A673 (cell line): ENCODE measurements around the gene PTPRK. TPM values are rescaled to one million over a fixed set of nuclear protein-coding genes. Genes with fewer than 3 reads are reported as not detected.

Experiments used
- BruUV-seq: library from RNA; stranded (reverse); fragments of 400-500 nt; replicated peaks from 2 replicates; lab custom pipeline; 2021; lab: Mats Ljungman, UMichigan
- CTCF ChIA-PET: fragments of 300-600 bp; sonication (Branson Sonifier 250); formaldehyde crosslinking; loops from one replicate; lab custom pipeline; 2022; ENCODE audit warnings: antibody characterized with exemption; lab: Charles Lee
- POLR2A ChIA-PET: fragments of 300-600 bp; sonication (Branson Sonifier 250); formaldehyde crosslinking; loops from one replicate; lab custom pipeline; 2022; ENCODE audit warnings: antibody characterized with exemption; ENCODE audit not compliant: low non-redundant PET; lab: Charles Lee
- DNase-seq: peaks from one replicate; pipeline ENCODE4 v3.0.0-alpha.2; 2015; ENCODE audit warnings: low spot score
- H3K27ac ChIP-seq: fragments of 200-600 bp; sonication (generic); 2 replicates; pipeline ENCODE4 v1.5.1; 2016; ENCODE audit warnings: mixed run types, low read depth, mild to moderate bottlenecking, mixed read lengths, antibody characterized with exemption, low read length; ENCODE audit not compliant: poor library complexity, severe bottlenecking
- H3K27me3 ChIP-seq: fragments of 200-600 bp; sonication (generic); replicated peaks from 2 replicates; pipeline ENCODE4 v1.6.1; 2017; ENCODE audit warnings: mixed run types, low read depth, mild to moderate bottlenecking, mixed read lengths, antibody characterized with exemption, low read length; ENCODE audit not compliant: insufficient read depth, poor library complexity
- H3K36me3 ChIP-seq: fragments of 200-600 bp; sonication (generic); 2 replicates; pipeline ENCODE4 v1.6.1; 2016; ENCODE audit warnings: mixed run types, mild to moderate bottlenecking, mixed read lengths, antibody characterized with exemption, low read length; ENCODE audit not compliant: insufficient read depth, poor library complexity, severe bottlenecking
- H3K4me1 ChIP-seq: fragments of 200-600 bp; sonication (generic); 2 replicates; pipeline ENCODE4 v1.6.1; 2017; ENCODE audit warnings: mixed run types, mild to moderate bottlenecking, mixed read lengths, antibody characterized with exemption, low read length; ENCODE audit not compliant: insufficient read depth, poor library complexity, severe bottlenecking
- H3K4me3 ChIP-seq: fragments of 200-600 bp; sonication (generic); 2 replicates; pipeline ENCODE4 v1.5.1; 2016; ENCODE audit warnings: low read depth, mixed run types, mild to moderate bottlenecking, mixed read lengths, low read length; ENCODE audit not compliant: poor library complexity, severe bottlenecking
- H3K9me3 ChIP-seq: fragments of 200-600 bp; sonication (generic); 2 replicates; pipeline ENCODE4 v1.6.1; 2016; ENCODE audit warnings: mixed run types, low read depth, mild to moderate bottlenecking, mixed read lengths, antibody characterized with exemption, low read length; ENCODE audit not compliant: poor library complexity, severe bottlenecking
- CTCF ChIP-seq: fragments of 300-800, 200-600 bp; sonication (generic); conservative IDR thresholded peaks from 2 replicates; pipeline ENCODE4 v1.5.1; 2017; ENCODE audit warnings: low read depth, mild to moderate bottlenecking, antibody characterized with exemption, low read length, moderate library complexity, mixed read lengths
- EZH2 ChIP-seq: fragments of 200-600 bp; sonication (generic); IDR thresholded peaks from 2 replicates; pipeline ENCODE4 v1.6.1; 2017; ENCODE audit warnings: borderline replicate concordance, low read depth, mild to moderate bottlenecking, mixed read lengths, antibody characterized with exemption, low read length; ENCODE audit not compliant: poor library complexity, severe bottlenecking
- intact Hi-C: fragments of 100-400 bp; cut with micrococcal nuclease; formaldehyde crosslinking; loops from one replicate; pipeline ENCODE4 v1.10.0; 2022; ENCODE audit not compliant: unreplicated experiment
- total RNA-seq: library from RNA; stranded (reverse); gene quantifications from 2 replicates; pipeline ENCODE4 v1.2.3, GENCODE V29; 2021

PTPRK gene
- total RNA-seq, 1 experiment from 2014 or later, result 77.3 TPM

GRCh38 chr6:128033156-128033555, 487.2 kb downstream of the PTPRK start:
- ChIA-PET POLR2A (no interaction called here), CTCF (no interaction called here)
- Histone ChIP-seq H3K4me1 (peaks cover 17% of the 10 kb centered on the region), H3K27me3 (no peaks in the 10 kb centered on the region), H3K4me3 (no peak overlapping the region), H3K36me3 (no peaks in the 10 kb centered on the region), H3K9me3 (no peaks in the 10 kb centered on the region), H3K27ac (no peak overlapping the region)
- DNase-seq, result no peak
- no peak for TF ChIP-seq CTCF
- TF ChIP-seq EZH2, result no peak
- intact Hi-C loops, result no loop called here
- BruUV-seq, result no TSS peak

GRCh38 chr6:128032042-128032441, 488.4 kb downstream of the PTPRK start:
- DNase-seq, result no peak
- no peak overlapping the region for H3K4me3 ChIP-seq
- BruUV-seq, result no TSS peak
- CTCF ChIA-PET, result no interaction called here
- no peak overlapping the region for H3K27ac ChIP-seq
- H3K9me3 ChIP-seq, result no peaks in the 10 kb centered on the region
- intact Hi-C loops, result no loop called here
- H3K4me1 ChIP-seq, result peaks cover 6% of the 10 kb centered on the region
- POLR2A ChIA-PET, result no interaction called here
- TF ChIP-seq EZH2, result no peak
- TF ChIP-seq CTCF, result no peak
- H3K36me3 ChIP-seq, result no peaks in the 10 kb centered on the region
- H3K27me3 ChIP-seq, result no peaks in the 10 kb centered on the region

- Histone ChIP-seq H3K36me3 (no peaks in the 10 kb centered on the region), H3K27ac (no peak overlapping the region), H3K4me1 (no peaks in the 10 kb centered on the region), H3K9me3 (no peaks in the 10 kb centered on the region), H3K27me3 (no peaks in the 10 kb centered on the region), H3K4me3 (no peak overlapping the region)
- intact Hi-C loops, result no loop called here
- DNase-seq, result no peak
- TF ChIP-seq CTCF (no peak), EZH2 (no peak)
- POLR2A ChIA-PET, result no interaction called here
- BruUV-seq, result no TSS peak
- CTCF ChIA-PET, result no interaction called here
These were observed 490.6 kb downstream of the PTPRK start for GRCh38 chr6:128029826-128030225.
